GM18868 (cell line): ENCODE results near the gene CEP20.
"Not testable (repeated sequence)": the region's sequence is repeated elsewhere in the genome, so short reads cannot be mapped to it uniquely, and the experiment has no call there.

Source experiments
- ATAC-seq: cut with Tn5 transposase; IDR thresholded peaks from one replicate; pipeline ENCODE4 v1.9.1; 2021; ENCODE audit warnings: mild to moderate bottlenecking, moderate library complexity; ENCODE audit not compliant: unreplicated experiment

The CEP20 gene

GRCh38 chr16:15861996-15862395, 26.4 kb downstream of the CEP20 start:
- ATAC-seq, result no peak

- ATAC-seq, result no peak
These were observed 29.3 kb downstream of the CEP20 start for GRCh38 chr16:15858921-15859668.

GRCh38 chr16:15857724-15858560, 30.5 kb downstream of the CEP20 start:
- no peak for ATAC-seq

GRCh38 chr16:15856901-15857698, 31.3 kb downstream of the CEP20 start, which contains the start of gene MYH11:
Gene MYH11, minus strand, starts transcription at chr16:15857028. Its CDS starts 18,776 bp downstream, at chr16:15838252.
- ATAC-seq, result no peak

GRCh38 chr16:15856182-15856581, 32.2 kb downstream of the CEP20 start:
- ATAC-seq, result no peak

- ATAC-seq, result peak; percentile 46
These were observed 32.7 kb downstream of the CEP20 start for GRCh38 chr16:15855704-15856003.

GRCh38 chr16:15854906-15855703, 33.3 kb downstream of the CEP20 start:
- ATAC-seq, result no peak

GRCh38 chr16:15854061-15854460, 34.3 kb downstream of the CEP20 start:
- no peak for ATAC-seq

- ATAC-seq, result no peak
These were observed 35.4 kb downstream of the CEP20 start for GRCh38 chr16:15853021-15853420.

GRCh38 chr16:15850555-15850954, 37.8 kb downstream of the CEP20 start:
- ATAC-seq, result not testable (repeated sequence)

- no peak for ATAC-seq
These were observed 39.0 kb downstream of the CEP20 start for GRCh38 chr16:15849209-15849981.

GRCh38 chr16:15847611-15848175, 40.7 kb downstream of the CEP20 start:
- ATAC-seq, result no peak

GRCh38 chr16:15846510-15846909, 41.9 kb downstream of the CEP20 start:
- ATAC-seq, result no peak

GRCh38 chr16:15843635-15844279, 44.6 kb downstream of the CEP20 start:
- ATAC-seq, result no peak

GRCh38 chr16:15839204-15839603, 49.2 kb downstream of the CEP20 start:
- ATAC-seq, result not testable (repeated sequence)

- no peak for ATAC-seq
These were observed 50.6 kb downstream of the CEP20 start for GRCh38 chr16:15837761-15838160.

- ATAC-seq, result no peak
These were observed 51.3 kb downstream of the CEP20 start for GRCh38 chr16:15836965-15837611.

GRCh38 chr16:15836074-15836473, 52.3 kb downstream of the CEP20 start:
- ATAC-seq, result no peak
